Cardiac fibroblast (primary cell): ENCODE measurements around the gene CCDC39.

Experiments used
- DNase-seq, 2 donors: peaks; one replicate each; pipeline versions ENCODE4 v3.0.0 to v3.0.0-alpha.2; 2010; ENCODE audit warnings: low read depth in 2 of 2
- H3K4me3 ChIP-seq, 2 donors: replicated peaks in 1 of 2; 1 replicate in 1 of 2; 2 replicates in 1 of 2; pipeline ENCODE4 v1.5.1; 2011; ENCODE audit warnings: low read depth in 2 of 2, low read length in 2 of 2, mild to moderate bottlenecking in 2 of 2, moderate library complexity in 1 of 2
- TF ChIP-seq, protein P1 (sequence below): IDR thresholded peaks from one replicate; pipeline ENCODE4 v1.5.1; 2011; ENCODE audit warnings: low read depth, mild to moderate bottlenecking, low read length, inconsistent platforms

Gene CCDC39

DNA sequence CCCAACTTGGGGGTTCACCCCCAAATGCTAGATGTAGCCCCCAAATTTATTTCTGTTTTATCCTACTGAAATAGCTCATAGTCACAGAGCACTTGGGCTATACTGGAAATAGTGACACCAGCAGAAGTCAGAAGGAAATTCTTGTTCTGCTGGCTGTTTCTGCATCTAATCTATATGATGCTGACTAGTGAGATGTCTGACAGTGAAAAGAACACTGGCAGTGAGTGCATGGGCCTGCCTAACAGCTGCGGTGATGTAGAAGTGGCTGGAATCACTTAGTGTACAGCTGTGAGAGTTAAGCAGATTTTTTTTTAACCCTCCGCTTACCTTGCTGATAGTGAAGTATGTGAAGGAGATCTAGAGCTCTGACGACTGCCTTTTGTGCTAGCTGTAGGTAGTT, 63.3 kb downstream of the CCDC39 start:
- no peak for DNase-seq
- TF ChIP-seq, protein P1, sequence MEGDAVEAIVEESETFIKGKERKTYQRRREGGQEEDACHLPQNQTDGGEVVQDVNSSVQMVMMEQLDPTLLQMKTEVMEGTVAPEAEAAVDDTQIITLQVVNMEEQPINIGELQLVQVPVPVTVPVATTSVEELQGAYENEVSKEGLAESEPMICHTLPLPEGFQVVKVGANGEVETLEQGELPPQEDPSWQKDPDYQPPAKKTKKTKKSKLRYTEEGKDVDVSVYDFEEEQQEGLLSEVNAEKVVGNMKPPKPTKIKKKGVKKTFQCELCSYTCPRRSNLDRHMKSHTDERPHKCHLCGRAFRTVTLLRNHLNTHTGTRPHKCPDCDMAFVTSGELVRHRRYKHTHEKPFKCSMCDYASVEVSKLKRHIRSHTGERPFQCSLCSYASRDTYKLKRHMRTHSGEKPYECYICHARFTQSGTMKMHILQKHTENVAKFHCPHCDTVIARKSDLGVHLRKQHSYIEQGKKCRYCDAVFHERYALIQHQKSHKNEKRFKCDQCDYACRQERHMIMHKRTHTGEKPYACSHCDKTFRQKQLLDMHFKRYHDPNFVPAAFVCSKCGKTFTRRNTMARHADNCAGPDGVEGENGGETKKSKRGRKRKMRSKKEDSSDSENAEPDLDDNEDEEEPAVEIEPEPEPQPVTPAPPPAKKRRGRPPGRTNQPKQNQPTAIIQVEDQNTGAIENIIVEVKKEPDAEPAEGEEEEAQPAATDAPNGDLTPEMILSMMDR: no peak
- no peak overlapping the region for H3K4me3 ChIP-seq

DNA sequence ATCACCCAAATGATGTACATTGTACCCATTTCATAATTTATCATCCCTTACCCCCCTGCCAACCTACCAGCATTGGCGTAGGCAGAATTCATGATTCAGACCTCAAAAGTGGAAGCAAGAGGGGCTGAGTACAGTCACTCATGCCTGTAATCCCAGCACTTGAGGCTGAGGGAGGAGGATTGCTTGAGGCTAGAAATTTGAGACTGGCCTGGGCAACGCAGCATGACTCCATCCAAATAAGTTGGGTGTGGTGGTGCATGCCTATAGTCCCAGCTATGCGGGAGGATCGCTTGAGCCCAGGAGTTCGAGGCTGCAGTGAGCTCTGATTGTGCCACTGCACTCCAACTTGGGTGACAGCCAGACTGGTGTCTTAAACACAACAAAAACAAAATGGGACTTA, 66.9 kb downstream of the CCDC39 start:
- DNase-seq: no peak

DNA sequence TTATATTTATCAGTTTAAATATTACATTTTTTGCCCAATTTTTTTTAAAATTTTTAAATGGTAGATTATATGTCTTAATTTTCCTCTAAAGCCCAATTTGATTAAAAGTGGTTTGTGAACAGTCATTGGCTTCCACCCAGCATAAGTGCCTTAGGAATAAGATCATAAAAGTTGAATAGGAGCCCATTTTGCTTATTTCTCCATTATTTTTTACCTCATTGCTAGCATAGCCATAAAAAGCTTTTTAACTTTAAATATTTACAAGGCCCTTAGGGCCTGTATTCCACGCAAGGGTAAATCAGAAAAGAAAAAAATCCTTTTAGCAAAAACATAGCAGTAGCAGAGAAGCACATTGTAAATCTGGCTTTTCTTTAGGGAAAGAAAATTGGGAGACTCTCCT, 68.3 kb downstream of the CCDC39 start:
- TF ChIP-seq, protein P1: no peak
- no peak for DNase-seq
- no peak overlapping the region for H3K4me3 ChIP-seq

More for the DNA sequence above, 66.9 kb downstream of the CCDC39 start:
- no peak overlapping the region for H3K4me3 ChIP-seq
- TF ChIP-seq, protein P1: no peak

DNA sequence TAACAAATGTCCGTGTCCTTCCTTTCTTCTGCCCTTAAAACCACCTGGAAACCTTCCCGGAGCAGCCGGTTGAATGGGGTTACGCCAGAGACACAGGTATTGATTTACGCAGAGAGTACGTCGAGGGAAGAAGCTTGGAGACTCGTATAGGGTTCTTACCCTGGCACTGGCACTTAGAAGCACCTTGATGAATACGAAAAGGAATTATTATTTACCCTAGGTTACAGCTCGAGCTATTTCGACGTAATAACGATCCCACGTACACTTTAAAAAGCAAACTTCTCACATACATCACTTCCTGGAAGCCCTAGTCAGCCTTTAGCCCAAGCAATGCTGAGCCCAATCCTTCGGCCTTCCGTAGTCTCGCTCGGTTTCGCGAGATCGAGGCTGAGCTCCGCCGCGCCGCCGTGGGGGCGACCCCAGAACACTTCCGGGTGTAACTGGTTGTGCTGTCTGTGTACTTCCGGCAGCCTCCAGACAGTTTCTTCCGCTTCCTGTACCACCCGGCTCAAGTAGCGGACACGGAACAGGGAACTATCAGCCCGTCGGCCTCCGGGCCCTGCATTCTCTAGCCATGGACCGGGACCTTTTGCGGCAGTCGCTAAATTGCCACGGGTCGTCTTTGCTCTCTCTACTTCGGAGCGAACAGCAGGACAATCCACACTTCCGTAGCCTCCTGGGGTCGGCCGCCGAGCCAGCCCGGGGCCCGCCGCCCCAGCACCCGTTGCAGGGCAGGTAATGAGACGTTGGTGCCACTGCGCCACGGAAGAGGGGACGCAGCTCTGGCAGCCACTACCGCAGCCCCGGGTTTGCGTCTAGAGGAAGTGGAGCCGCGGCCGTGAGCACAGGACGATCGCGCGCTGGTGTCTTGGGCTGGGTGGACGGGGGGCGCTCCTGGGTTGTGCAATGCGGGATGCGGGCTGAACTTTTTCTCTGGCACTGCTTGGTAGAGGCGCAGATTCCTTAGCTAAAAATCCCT, 77.3 kb downstream of the CCDC39 start, which contains the start of gene TTC14:
TSS of gene TTC14 (plus strand) at position 476 of the 979 bp plus-strand sequence. CDS start at position 575, 99 bp downstream.
- peak within 1 kb of the TSS; percentile 85 to 97 for H3K4me3 ChIP-seq
- TF ChIP-seq, protein P1: no peak
- DNase-seq: peak; percentile 96 to 97

DNA sequence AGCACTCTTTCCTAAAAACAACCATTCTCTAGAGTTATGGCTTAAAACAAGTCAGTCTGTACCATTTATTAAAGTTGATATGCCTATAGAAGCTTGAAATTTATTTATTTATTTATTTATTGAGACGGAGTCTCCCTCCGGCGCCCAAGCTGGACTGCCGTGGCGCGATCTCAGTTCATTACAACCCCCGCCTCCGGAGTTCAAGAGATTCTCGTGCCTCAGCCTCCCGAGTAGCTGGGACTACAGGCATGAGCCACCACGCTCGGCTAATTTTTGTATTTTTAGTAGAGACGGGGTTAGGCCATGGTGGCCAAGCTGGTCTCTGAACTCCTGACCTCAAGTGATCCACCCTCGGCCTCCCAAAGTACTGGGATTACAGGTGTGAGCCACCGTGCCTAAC, 78.8 kb downstream of the CCDC39 start:
- H3K4me3 ChIP-seq: no peak overlapping the region
- no peak for DNase-seq
- TF ChIP-seq, protein P1: no peak

DNA sequence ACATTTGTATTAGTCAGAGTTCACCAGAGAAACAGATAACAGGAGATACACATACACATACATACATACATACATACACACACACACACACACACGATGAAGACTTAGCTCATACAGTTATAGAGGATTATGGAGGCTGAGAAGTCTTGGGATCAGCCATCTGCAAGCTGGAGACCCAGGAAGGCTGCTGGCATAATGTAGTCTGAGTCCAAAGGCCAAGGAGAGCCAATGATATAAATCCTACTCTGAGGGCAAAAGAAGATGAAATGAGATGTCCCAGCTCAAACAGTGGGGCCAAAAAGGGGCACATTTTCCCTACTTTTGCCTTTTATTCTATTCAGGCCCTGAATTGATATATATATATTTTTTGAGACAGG, 83.7 kb downstream of the CCDC39 start:
- TF ChIP-seq, protein P1: no peak
- no peak overlapping the region for H3K4me3 ChIP-seq
- DNase-seq: no peak
